HL-60 (cell line): ENCODE data around the gene SLC8B1.
A peak's percentile ranks its signal among the peaks of the same experiment; 100 is the strongest.

ENCODE experiments used
- DNase-seq, 2 experiments: peaks; one replicate each; pipeline ENCODE4 v3.0.0-alpha.2; 2010 to 2020; ENCODE audit warnings: low read depth in 1 of 2, low spot score in 1 of 2
- H3K27ac ChIP-seq: fragments of 250-450 bp; sonication (Bioruptor Pico); replicated peaks from 2 replicates; pipeline ENCODE4 v1.5.1; 2020; ENCODE audit warnings: mild to moderate bottlenecking, moderate library complexity
- H3K27me3 ChIP-seq: fragments of 250-450 bp; sonication (Bioruptor Pico); 2 replicates; pipeline ENCODE4 v1.5.1; 2021; ENCODE audit warnings: mild to moderate bottlenecking, moderate library complexity; ENCODE audit not compliant: insufficient read depth, poor library complexity, severe bottlenecking
- H3K4me3 ChIP-seq: replicated peaks from 2 replicates; pipeline ENCODE4 v1.5.1; 2011; ENCODE audit warnings: mild to moderate bottlenecking, control low read depth, low read length; ENCODE audit not compliant: insufficient read depth
- CTCF ChIP-seq: IDR thresholded peaks from one replicate; pipeline ENCODE4 v1.5.1; 2011; ENCODE audit warnings: low read length, control low read depth, inconsistent platforms; ENCODE audit not compliant: insufficient read depth
- GABPA ChIP-seq: IDR thresholded peaks from 2 replicates; pipeline ENCODE4 v1.6.1; 2012; ENCODE audit warnings: low read depth
- POLR2AphosphoS5 ChIP-seq: IDR thresholded peaks from 2 replicates; pipeline ENCODE4 v1.6.1; 2012; ENCODE audit warnings: low read depth
- REST ChIP-seq: IDR thresholded peaks from 2 replicates; pipeline ENCODE4 v1.6.1; 2012; ENCODE audit warnings: low read depth; ENCODE audit not compliant: insufficient replicate concordance
- SPI1 ChIP-seq: IDR thresholded peaks from 2 replicates; pipeline ENCODE4 v1.6.1; 2012; ENCODE audit warnings: low read depth, mild to moderate bottlenecking, borderline replicate concordance

Gene SLC8B1

DNA sequence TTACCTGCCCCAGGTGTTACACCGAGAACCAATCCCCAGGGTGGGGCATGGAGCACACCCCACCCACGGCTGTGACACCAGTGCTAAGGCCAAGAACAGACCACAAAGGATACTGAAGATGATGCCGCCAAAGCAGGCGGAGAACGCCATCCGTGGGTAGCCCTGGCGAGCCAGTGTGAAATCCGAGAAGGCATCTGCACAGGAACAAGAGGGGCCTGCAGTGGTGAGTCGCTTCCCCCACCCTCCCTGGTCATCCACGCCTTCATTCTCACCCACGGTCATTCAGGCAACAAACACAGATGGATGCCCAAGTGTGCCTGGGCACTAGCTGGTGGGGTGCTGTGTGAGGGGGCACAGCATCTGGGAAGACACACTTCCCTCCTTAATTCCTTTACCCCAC lies 28.5 kb downstream of the SLC8B1 start:
- no peak for TF ChIP-seq GABPA
- TF ChIP-seq CTCF: no peak
- no peak for TF ChIP-seq REST
- TF ChIP-seq SPI1: no peak
- TF ChIP-seq POLR2AphosphoS5: no peak
- H3K27me3 ChIP-seq: no peaks in the 10 kb centered on the region
- no peak overlapping the region for H3K4me3 ChIP-seq
- no peak overlapping the region for H3K27ac ChIP-seq
- DNase-seq: no peak

GRCh38 chr12:113305281-113305856 lies 29.5 kb downstream of the SLC8B1 start:
- no peak for DNase-seq
- no peak overlapping the region for H3K4me3 ChIP-seq
- no peak for TF ChIP-seq SPI1
- no peak for TF ChIP-seq REST
- no peak for TF ChIP-seq CTCF
- no peak for TF ChIP-seq POLR2AphosphoS5
- no peak for TF ChIP-seq GABPA
- no peaks in the 10 kb centered on the region for H3K27me3 ChIP-seq
- no peak overlapping the region for H3K27ac ChIP-seq

- H3K27me3 ChIP-seq: no peaks in the 10 kb centered on the region
- TF ChIP-seq SPI1: peak; percentile 85; the same call in 1 of the 2 replicates
- no peak for TF ChIP-seq CTCF
- TF ChIP-seq REST: no peak
- TF ChIP-seq GABPA: peak; percentile 72
- peak; percentile 58 for TF ChIP-seq POLR2AphosphoS5
- peak overlapping the region; percentile 30 for H3K27ac ChIP-seq
- no peak overlapping the region for H3K4me3 ChIP-seq
- peak; percentile 63 to 85 for DNase-seq
Observed at GRCh38 chr12:113302886-113303640, 31.8 kb downstream of the SLC8B1 start.
